NB4 (cell line): Measurements from ENCODE around the gene RASL10B.

Source experiments
- POLR2A ChIP-seq: IDR thresholded peaks from 2 replicates; pipeline ENCODE4 v1.6.1; 2011; ENCODE audit warnings: mild to moderate bottlenecking; ENCODE audit not compliant: insufficient read length; ENCODE audit errors: extremely low read depth
- TF ChIP-seq, protein P1 (sequence below): IDR thresholded peaks from one replicate; pipeline ENCODE4 v1.5.1; 2012; ENCODE audit warnings: low read depth, low read length

DNA sequence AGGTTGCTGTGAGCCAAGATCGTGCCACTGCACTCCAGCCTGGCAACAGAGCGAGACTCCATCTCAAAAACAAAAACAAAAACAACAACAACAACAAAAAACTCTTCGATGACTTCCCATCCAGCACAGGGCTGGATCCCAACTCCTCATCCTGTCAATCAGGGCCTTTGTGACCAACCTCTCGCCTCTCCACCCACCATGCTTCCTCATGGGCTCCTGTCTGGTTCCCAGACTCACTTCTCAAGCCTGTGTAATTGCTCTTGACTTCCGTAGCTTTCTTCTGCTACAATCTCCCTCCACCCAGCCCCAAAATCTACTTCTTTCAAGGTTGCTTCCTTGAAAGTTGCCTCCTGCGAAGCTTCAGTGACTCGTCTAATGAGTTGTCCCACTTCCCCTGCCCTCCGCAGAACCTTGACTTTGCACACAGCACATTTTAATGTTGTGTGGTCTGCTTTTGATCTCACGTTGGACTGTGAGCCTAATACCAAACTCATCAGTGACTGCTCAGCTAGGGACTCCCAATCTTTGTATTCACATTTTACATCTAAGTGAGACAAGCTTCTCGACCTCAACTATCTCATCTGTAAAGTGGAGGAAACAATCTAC is 936 bp upstream of the RASL10B start:
- TF ChIP-seq, protein P1, sequence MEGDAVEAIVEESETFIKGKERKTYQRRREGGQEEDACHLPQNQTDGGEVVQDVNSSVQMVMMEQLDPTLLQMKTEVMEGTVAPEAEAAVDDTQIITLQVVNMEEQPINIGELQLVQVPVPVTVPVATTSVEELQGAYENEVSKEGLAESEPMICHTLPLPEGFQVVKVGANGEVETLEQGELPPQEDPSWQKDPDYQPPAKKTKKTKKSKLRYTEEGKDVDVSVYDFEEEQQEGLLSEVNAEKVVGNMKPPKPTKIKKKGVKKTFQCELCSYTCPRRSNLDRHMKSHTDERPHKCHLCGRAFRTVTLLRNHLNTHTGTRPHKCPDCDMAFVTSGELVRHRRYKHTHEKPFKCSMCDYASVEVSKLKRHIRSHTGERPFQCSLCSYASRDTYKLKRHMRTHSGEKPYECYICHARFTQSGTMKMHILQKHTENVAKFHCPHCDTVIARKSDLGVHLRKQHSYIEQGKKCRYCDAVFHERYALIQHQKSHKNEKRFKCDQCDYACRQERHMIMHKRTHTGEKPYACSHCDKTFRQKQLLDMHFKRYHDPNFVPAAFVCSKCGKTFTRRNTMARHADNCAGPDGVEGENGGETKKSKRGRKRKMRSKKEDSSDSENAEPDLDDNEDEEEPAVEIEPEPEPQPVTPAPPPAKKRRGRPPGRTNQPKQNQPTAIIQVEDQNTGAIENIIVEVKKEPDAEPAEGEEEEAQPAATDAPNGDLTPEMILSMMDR = no peak
- no peak for TF ChIP-seq POLR2A
